ENCODE measurements around the gene SNX30.

GRCh38 chr9:112731971-112732370 lies 18.6 kb upstream of the SNX30 start:
- TF ChIP-seq CTCF (IDR thresholded peaks at IDR 0.05; ENCODE audit: poor library complexity) (no peak), EZH2 (IDR thresholded peaks at IDR 0.05; ENCODE audit: borderline replicate concordance) (no peak), EZH2phosphoT487 (IDR thresholded peaks at IDR 0.05; ENCODE audit: low read depth, severe bottlenecking, unreplicated experiment) (no peak)

Measured in hepatocyte (in vitro differentiated cells).